IMR-90 (cell line): ENCODE measurements around the gene TRAF7. TPM values are rescaled to one million over a fixed set of nuclear protein-coding genes. Genes with fewer than 3 reads are reported as not detected.

Experiments used
- ATAC-seq: fragments of 200-7000 bp; cut with Tn5 transposase; 2 replicates; pipeline ENCODE4 v1.9.1; 2020; ENCODE audit warnings: low read depth, mild to moderate bottlenecking, moderate library complexity
- BruUV-seq: library from RNA; stranded (reverse); fragments of 400-500 nt; replicated peaks from 2 replicates; lab custom pipeline; 2021; lab: Mats Ljungman, UMichigan
- CTCF ChIA-PET: fragments of 300-600 bp; formaldehyde crosslinking; extraction: SDS; loops from one replicate; lab custom pipeline; 2021; ENCODE audit warnings: antibody characterized with exemption; lab: Yijun Ruan, JAX
- POLR2A ChIA-PET: fragments of 300-600 bp; sonication (Branson Sonifier 250); formaldehyde crosslinking; loops from one replicate; lab custom pipeline; 2022; ENCODE audit warnings: antibody characterized with exemption; ENCODE audit not compliant: unreplicated experiment; lab: Charles Lee
- DNase-seq: peaks from one replicate; pipeline ENCODE4 v3.0.0; 2013
- H2AFZ ChIP-seq: replicated peaks from 2 replicates; pipeline ENCODE3; 2013; ENCODE audit warnings: low read length, mild to moderate bottlenecking; ENCODE audit not compliant: poor library complexity
- H2AK5ac ChIP-seq: 2 replicates; pipeline ENCODE4 v1.6.1; 2013; ENCODE audit warnings: low read depth, low read length, inconsistent platforms
- H2AK9ac ChIP-seq: replicated peaks from 2 replicates; pipeline ENCODE3; 2013; ENCODE audit warnings: mild to moderate bottlenecking, low read depth, low read length, moderate library complexity; ENCODE audit not compliant: poor library complexity
- H2BK120ac ChIP-seq: 2 replicates; pipeline ENCODE4 v1.6.1; 2013; ENCODE audit warnings: low read depth, low read length, inconsistent platforms
- H2BK15ac ChIP-seq: 3 replicates; pipeline ENCODE4 v1.6.1; 2013; ENCODE audit warnings: low read depth, low read length, inconsistent platforms
- H2BK20ac ChIP-seq: 2 replicates; pipeline ENCODE4 v1.6.1; 2013; ENCODE audit warnings: low read depth, mild to moderate bottlenecking, inconsistent platforms, low read length, moderate library complexity
- H2BK5ac ChIP-seq: 2 replicates; pipeline ENCODE4 v1.6.1; 2013; ENCODE audit warnings: mild to moderate bottlenecking, low read depth, low read length, inconsistent platforms; ENCODE audit not compliant: poor library complexity, severe bottlenecking
- H3K14ac ChIP-seq: replicated peaks from 2 replicates; pipeline ENCODE4 v1.6.1; 2013; ENCODE audit warnings: low read depth, low read length, inconsistent platforms
- H3K18ac ChIP-seq: 2 replicates; pipeline ENCODE4 v1.6.1; 2013; ENCODE audit warnings: low read depth, low read length, control low read depth
- H3K23ac ChIP-seq: 2 replicates; pipeline ENCODE4 v1.6.1; 2013; ENCODE audit warnings: low read depth, low read length, inconsistent platforms
- H3K27ac ChIP-seq: 2 replicates; pipeline ENCODE4 v1.5.1; 2013; ENCODE audit warnings: mild to moderate bottlenecking, control low read depth, low read length; ENCODE audit not compliant: insufficient read depth
- H3K27me3 ChIP-seq: 2 replicates; pipeline ENCODE4 v1.6.1; 2013; ENCODE audit warnings: low read length; ENCODE audit not compliant: control insufficient read depth, insufficient read depth
- H3K36me3 ChIP-seq: 2 replicates; pipeline ENCODE4 v1.6.1; 2013; ENCODE audit warnings: low read length, mixed read lengths; ENCODE audit not compliant: control insufficient read depth, insufficient read depth
- H3K4ac ChIP-seq: 2 replicates; pipeline ENCODE4 v1.6.1; 2013; ENCODE audit warnings: low read depth, low read length, inconsistent platforms
- H3K4me1 ChIP-seq: 2 replicates; pipeline ENCODE4 v1.6.1; 2013; ENCODE audit warnings: low read length, mixed read lengths; ENCODE audit not compliant: control insufficient read depth, insufficient read depth
- H3K4me2 ChIP-seq: 2 replicates; pipeline ENCODE4 v1.6.1; 2013; ENCODE audit warnings: low read depth, mild to moderate bottlenecking, control low read depth, low read length, moderate library complexity
- H3K4me3 ChIP-seq: 2 replicates; pipeline ENCODE4 v1.5.1; 2013; ENCODE audit warnings: low read depth, mild to moderate bottlenecking, control low read depth, low read length, moderate library complexity; ENCODE audit not compliant: insufficient read depth
- H3K56ac ChIP-seq: 2 replicates; pipeline ENCODE4 v1.6.1; 2013; ENCODE audit warnings: low read length, inconsistent platforms; ENCODE audit not compliant: insufficient read depth; ENCODE audit errors: extremely low read depth
- H3K79me1 ChIP-seq, 2 experiments: 2 replicates each; pipeline ENCODE4 v1.6.1; 2013; ENCODE audit warnings: low read length in 2 of 2, inconsistent platforms in 1 of 2, low read depth in 1 of 2
- H3K9ac ChIP-seq: 2 replicates; pipeline ENCODE4 v1.6.1; 2013; ENCODE audit warnings: low read depth, low read length, control low read depth
- H3K9me1 ChIP-seq: 2 replicates; pipeline ENCODE4 v1.6.1; 2013; ENCODE audit warnings: low read length, inconsistent platforms; ENCODE audit not compliant: insufficient read depth
- H3K9me3 ChIP-seq: 2 replicates; pipeline ENCODE4 v1.6.1; 2013; ENCODE audit warnings: low read length; ENCODE audit not compliant: control insufficient read depth, insufficient read depth
- H4K20me1 ChIP-seq: 2 replicates; pipeline ENCODE4 v1.6.1; 2013; ENCODE audit warnings: low read length, inconsistent platforms; ENCODE audit not compliant: insufficient read depth
- H4K5ac ChIP-seq: 2 replicates; pipeline ENCODE4 v1.6.1; 2013; ENCODE audit warnings: mild to moderate bottlenecking, low read depth, low read length, control low read depth
- H4K8ac ChIP-seq, 2 experiments: 2 replicates each; pipeline ENCODE4 v1.6.1; 2013; ENCODE audit warnings: low read depth in 2 of 2, low read length in 2 of 2, control low read depth in 1 of 2, inconsistent platforms in 1 of 2
- H4K91ac ChIP-seq: 2 replicates; pipeline ENCODE4 v1.6.1; 2013; ENCODE audit warnings: low read depth, low read length, inconsistent platforms; ENCODE audit not compliant: insufficient read depth
- BHLHE40 ChIP-seq: fragments of 150-350 bp; IDR thresholded peaks from 2 replicates; pipeline ENCODE4 v1.6.1; 2016; ENCODE audit warnings: mild to moderate bottlenecking, low read depth, low read length
- CEBPB ChIP-seq: IDR thresholded peaks from 2 replicates; pipeline ENCODE4 v1.6.1; 2012; ENCODE audit warnings: low read depth, low read length, improper control_type of control experiment
- CHD1 ChIP-seq: IDR thresholded peaks from 2 replicates; pipeline ENCODE4 v1.6.1; 2012; ENCODE audit warnings: low read depth, low read length, improper control_type of control experiment
- CTCF ChIP-seq: conservative IDR thresholded peaks from 2 replicates; pipeline ENCODE4 v1.5.1; 2012; ENCODE audit warnings: mild to moderate bottlenecking, low read depth, low read length, improper control_type of control experiment
- FOS ChIP-seq: fragments of 150-350 bp; IDR thresholded peaks from 2 replicates; pipeline ENCODE4 v1.6.1; 2016; ENCODE audit warnings: low read depth, low read length
- MAFK ChIP-seq: IDR thresholded peaks from 2 replicates; pipeline ENCODE4 v1.6.1; 2012; ENCODE audit warnings: low read depth, low read length, improper control_type of control experiment
- MXI1 ChIP-seq: IDR thresholded peaks from 2 replicates; pipeline ENCODE4 v1.6.1; 2012; ENCODE audit warnings: low read depth, mild to moderate bottlenecking, low read length, moderate library complexity, borderline replicate concordance
- NFE2L2 ChIP-seq: fragments of 150-350 bp; IDR thresholded peaks from 2 replicates; pipeline ENCODE4 v1.6.1; 2016; ENCODE audit warnings: low read depth, mild to moderate bottlenecking, low read length
- RCOR1 ChIP-seq: IDR thresholded peaks from 2 replicates; pipeline ENCODE4 v1.6.1; 2012; ENCODE audit warnings: mild to moderate bottlenecking, low read length, improper control_type of control experiment; ENCODE audit not compliant: insufficient replicate concordance
- RFX5 ChIP-seq: IDR thresholded peaks from 2 replicates; pipeline ENCODE4 v1.8.0; 2012; ENCODE audit warnings: low read depth, mild to moderate bottlenecking, low read length, moderate library complexity
- SMC3 ChIP-seq: fragments of 150-350 bp; IDR thresholded peaks from 2 replicates; pipeline ENCODE4 v1.6.1; 2016; ENCODE audit warnings: low read depth, mild to moderate bottlenecking, antibody characterized with exemption, low read length, moderate library complexity
- USF2 ChIP-seq: fragments of 150-350 bp; IDR thresholded peaks from 2 replicates; pipeline ENCODE4 v1.6.1; 2017; ENCODE audit warnings: mild to moderate bottlenecking, antibody characterized with exemption, low read length, low read depth
- WGBS, 2 experiments: methylation state at CpG; one replicate each; pipeline versions ENCODE4 v1.1.5 to v1.1.7; 2013; ENCODE audit warnings: missing lambda C conversion rate in 2 of 2; ENCODE audit not compliant: insufficient read length in 1 of 2; ENCODE audit errors: extremely low coverage in 2 of 2; 5-methylcytosine and 5-hydroxymethylcytosine counted together
- dilution Hi-C: fragments of 300-500 bp; cut with HindIII; formaldehyde crosslinking; loops from one replicate; pipeline ENCODE4 v1.14.3; 2018; ENCODE audit warnings: low sequenced_read_pairs; ENCODE audit not compliant: unreplicated experiment
- in situ Hi-C: fragments of 300-500 bp; cut with MboI; formaldehyde crosslinking; loops from 3 replicates; pipeline ENCODE4 v1.14.3; 2019; ENCODE audit warnings: low sequenced_read_pairs, inconsistent platforms, mixed read lengths
- intact Hi-C: fragments of 100-400 bp; cut with micrococcal nuclease; formaldehyde crosslinking; loops from 2 replicates; pipeline ENCODE4 v1.10.0; 2022
- polyA plus RNA-seq, 3 experiments: library from polyadenylated mRNA; depleted of rRNA; stranded (reverse); fragments of >200 nt; gene quantifications; 2 replicates each; pipeline ENCODE4 v1.2.3, GENCODE V29; 2012; ENCODE audit warnings: low replicate concordance in 1 of 3
- total RNA-seq: library from RNA; depleted of rRNA; stranded (reverse); fragments of >200 nt; gene quantifications from 2 replicates; pipeline ENCODE4 v1.2.3, GENCODE V29; 2012
- TF ChIP-seq, protein P1 (sequence below): fragments of 150-350 bp; IDR thresholded peaks from 2 replicates; pipeline ENCODE4 v1.6.1; 2016; ENCODE audit warnings: low read depth, mild to moderate bottlenecking, low read length, moderate library complexity, borderline replicate concordance

The TRAF7 gene
- total and polyA plus RNA-seq, 2 of the 4 experiments (the other 2 are of a cell fraction), result 29.6 to 52.6 TPM

DNA sequence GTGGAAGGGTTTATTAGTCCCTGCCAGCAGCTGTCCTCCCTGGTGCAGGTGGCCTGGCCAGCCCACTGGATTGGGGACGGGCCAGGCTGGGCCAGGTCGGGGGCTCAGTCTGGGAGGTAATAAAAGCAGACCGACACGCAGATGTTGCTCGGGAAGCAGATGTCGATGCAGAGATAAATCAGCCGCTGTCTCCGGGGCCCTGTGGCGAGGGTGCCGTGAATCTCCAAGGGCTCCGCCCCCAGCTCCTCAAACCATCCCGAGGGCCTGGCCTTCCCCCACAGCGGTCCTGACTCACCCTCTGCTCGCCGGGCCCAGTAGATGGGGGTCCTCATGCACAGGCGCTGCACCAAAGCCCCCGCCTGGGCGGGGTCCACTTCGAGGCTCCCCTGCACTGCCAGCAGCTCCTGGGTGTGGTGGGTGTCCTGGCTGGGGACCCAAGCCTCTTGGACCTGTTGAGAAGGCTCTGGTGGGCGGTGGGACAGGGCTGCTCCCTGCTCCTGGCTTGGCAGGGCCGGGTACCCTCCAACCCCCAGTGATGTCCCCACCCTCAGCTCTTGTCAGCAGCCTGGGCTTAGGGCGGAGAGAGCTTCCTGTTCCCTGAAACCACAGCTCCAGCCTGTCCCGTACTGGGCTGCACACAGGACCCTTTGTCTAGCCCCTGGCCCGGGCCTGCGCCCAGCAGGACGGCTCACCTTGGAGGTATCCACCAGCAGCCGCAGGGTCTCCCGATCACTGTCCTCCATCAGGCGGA lies 53.9 kb downstream of the TRAF7 start:
- DNase-seq (no peak), ATAC-seq (no peak)
- no peaks in the 10 kb centered on the region for H3K9me3 ChIP-seq
- no peak overlapping the region for H2AK5ac ChIP-seq
- no peak overlapping the region for H3K27ac ChIP-seq
- peaks cover 16% of the 10 kb centered on the region for H4K20me1 ChIP-seq
- H2BK20ac ChIP-seq, result no peak overlapping the region
- H3K56ac ChIP-seq, result no peak overlapping the region
- WGBS, 2 experiments, result 80% methylated on average over 9 of the region's 29 CpGs; no CpG with 5 or more reads in 1 of the 2 experiments
- H3K23ac ChIP-seq, result no peak overlapping the region
- no peak overlapping the region for H3K14ac ChIP-seq
- peaks cover 6% of the 10 kb centered on the region; the same call in 1 of the 2 replicates for H3K9me1 ChIP-seq
- dilution Hi-C loops (no loop called here), in situ Hi-C loops (no loop called here), intact Hi-C loops (no loop called here)
- H4K8ac ChIP-seq, result no peak overlapping the region
- H2AK9ac ChIP-seq, result no peak overlapping the region
- no peak overlapping the region for H3K18ac ChIP-seq
- ChIA-PET CTCF (no interaction called here), POLR2A (no interaction called here)
- H3K79me1 ChIP-seq, result peaks cover 27 to 54% of the 10 kb centered on the region in 2 experiments
- H3K4me3 ChIP-seq, result no peak overlapping the region
- H3K27me3 ChIP-seq, result no peaks in the 10 kb centered on the region
- H4K91ac ChIP-seq, result no peak overlapping the region
- H2BK120ac ChIP-seq, result no peak overlapping the region
- no peak overlapping the region for H2BK15ac ChIP-seq
- H2AFZ ChIP-seq, result no peak overlapping the region
- BruUV-seq, result no TSS peak
- peaks cover 28% of the 10 kb centered on the region for H3K36me3 ChIP-seq
- TF ChIP-seq RFX5 (no peak), SMC3 (no peak), CEBPB (no peak), NFE2L2 (no peak), FOS (no peak), BHLHE40 (no peak), RCOR1 (no peak), CTCF (no peak), USF2 (no peak), MXI1 (no peak), MAFK (no peak), CHD1 (no peak)
- TF ChIP-seq, protein P1, sequence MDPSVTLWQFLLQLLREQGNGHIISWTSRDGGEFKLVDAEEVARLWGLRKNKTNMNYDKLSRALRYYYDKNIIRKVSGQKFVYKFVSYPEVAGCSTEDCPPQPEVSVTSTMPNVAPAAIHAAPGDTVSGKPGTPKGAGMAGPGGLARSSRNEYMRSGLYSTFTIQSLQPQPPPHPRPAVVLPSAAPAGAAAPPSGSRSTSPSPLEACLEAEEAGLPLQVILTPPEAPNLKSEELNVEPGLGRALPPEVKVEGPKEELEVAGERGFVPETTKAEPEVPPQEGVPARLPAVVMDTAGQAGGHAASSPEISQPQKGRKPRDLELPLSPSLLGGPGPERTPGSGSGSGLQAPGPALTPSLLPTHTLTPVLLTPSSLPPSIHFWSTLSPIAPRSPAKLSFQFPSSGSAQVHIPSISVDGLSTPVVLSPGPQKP, result no peak
- H3K4me2 ChIP-seq, result no peak overlapping the region
- no peak overlapping the region for H2BK5ac ChIP-seq
- no peak overlapping the region for H3K9ac ChIP-seq
- H3K4me1 ChIP-seq, result peaks cover 14% of the 10 kb centered on the region
- H4K5ac ChIP-seq, result no peak overlapping the region
- H3K4ac ChIP-seq, result no peak overlapping the region
